T47D (cell line): Measurements from ENCODE around the gene CCDC154.

Experiments used
- DNase-seq, 2 experiments: peaks; one replicate each; pipeline versions ENCODE4 v3.0.0 to v3.0.0-alpha.2; 2011 to 2012; ENCODE audit warnings: low read depth in 1 of 2, low spot score in 1 of 2
- JUND ChIP-seq: IDR thresholded peaks from 2 replicates; pipeline ENCODE4 v1.6.1; 2012; ENCODE audit warnings: low read depth
- in situ Hi-C: cut with HindIII; loops from 2 replicates; pipeline ENCODE4 v1.10.0; 2016; ENCODE audit warnings: low sequenced_read_pairs, low pct_unique_long_range_greater_than_20kb

Gene CCDC154

DNA sequence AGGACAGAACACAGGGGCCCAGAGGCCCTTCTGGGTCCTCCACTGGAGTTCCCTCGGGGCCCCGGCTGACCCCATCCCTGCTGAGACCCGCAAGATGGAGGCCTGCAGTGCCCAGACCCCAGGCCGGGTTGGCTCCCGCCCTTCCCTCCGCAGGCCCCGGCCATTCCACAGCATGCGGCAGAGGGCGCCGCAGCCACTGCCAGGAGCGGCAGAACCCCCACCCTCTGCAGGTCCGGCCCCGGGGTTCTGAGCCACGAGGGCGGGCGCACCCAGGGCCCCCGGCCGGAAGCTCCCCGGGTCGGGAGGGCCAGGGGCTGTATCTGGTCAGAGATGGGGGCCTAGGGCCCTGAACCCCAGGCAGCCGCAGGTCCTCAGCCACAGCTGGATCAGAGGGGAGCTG is 15.8 kb downstream of the CCDC154 start:
- TF ChIP-seq JUND = no peak
- in situ Hi-C loops = no loop called here
- peak in 1 of 2 experiments; percentile 33 for DNase-seq

DNA sequence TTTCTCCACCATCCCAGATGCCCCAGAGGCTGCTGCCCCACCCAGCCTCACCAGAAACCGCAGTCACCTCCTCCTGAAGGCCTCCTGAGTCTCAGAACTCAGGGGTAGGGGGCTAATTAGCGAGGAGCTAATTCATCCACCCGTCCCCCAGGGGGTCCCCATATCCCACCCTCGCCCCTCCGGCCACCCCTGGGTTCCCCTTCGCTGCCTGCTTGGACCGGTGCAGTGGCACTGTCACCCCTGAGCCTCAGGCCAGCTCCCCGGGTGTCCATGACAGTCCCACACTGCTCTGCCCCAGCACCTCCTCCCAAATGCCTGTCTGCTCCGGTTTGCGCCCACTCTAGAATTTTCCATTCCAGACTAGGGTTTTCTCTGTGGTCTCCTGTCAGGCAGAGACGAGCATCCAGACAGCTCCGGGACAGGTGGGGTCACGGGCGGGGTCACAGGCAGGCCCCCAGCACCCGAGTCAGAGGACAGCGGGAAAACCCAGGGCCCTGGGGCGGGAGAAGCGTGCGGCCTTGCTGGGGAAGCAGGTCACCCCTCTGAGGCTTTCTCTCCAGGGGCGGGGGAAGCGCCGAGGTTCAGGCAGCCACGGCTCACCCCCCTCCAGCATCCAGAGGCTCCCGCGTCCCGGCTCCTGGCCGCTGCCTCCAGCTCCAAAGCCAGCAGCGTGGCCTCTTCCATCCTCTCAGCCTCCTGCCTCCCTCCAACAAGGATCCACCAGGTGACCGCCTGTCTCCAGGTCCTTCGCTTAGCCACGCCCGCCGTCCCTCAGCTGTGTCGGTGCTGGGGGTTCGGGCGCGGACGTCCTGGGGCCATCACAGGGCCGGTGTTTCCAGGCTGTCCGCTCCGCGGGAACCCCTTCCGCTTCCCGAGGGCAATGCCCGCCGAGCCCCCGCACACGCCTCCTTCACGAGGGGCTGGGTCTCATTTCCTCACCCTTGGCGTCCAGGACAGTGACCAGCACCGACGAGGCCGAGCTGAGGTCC is 16.6 kb downstream of the CCDC154 start:
- DNase-seq = no peak
- in situ Hi-C loops = no loop called here
- no peak for TF ChIP-seq JUND

DNA sequence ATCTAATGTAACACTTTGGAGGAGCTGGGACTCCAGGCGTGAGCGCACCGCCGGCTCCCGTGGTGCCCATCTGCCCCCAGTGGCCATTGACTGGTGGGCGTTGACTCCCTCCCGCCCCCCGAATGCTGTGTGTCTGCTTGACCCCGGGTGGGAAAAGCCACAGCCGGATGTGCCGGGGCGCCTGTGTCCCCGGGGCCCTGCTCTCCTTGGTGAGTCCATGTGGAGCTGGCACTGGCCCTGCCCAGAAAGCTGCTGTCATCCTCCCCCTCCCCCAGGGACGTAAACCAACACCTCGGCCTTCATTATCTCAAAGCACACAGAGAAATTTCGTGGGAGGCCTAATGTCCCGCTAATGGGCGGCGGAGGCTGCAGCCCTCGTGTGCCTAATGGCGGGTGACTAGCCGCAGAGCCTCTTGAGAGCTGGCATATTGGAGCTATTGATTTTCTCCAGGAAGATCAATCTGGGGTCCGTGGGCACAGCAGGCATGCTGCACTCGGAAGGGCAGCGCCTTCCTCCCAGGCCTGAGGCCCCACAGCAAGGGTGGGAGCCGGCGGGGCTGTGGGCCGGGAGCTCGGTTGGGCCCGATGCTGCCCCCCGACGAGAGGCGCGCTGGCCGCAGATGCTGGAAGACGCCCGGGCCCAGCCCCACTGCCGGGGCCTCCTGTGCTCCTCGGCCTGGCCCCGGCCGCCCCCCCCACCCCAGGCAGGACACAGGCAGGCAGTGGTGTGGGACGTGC is 17.5 kb downstream of the CCDC154 start:
- DNase-seq = no peak
- no peak for TF ChIP-seq JUND
- in situ Hi-C loops = no loop called here

DNA sequence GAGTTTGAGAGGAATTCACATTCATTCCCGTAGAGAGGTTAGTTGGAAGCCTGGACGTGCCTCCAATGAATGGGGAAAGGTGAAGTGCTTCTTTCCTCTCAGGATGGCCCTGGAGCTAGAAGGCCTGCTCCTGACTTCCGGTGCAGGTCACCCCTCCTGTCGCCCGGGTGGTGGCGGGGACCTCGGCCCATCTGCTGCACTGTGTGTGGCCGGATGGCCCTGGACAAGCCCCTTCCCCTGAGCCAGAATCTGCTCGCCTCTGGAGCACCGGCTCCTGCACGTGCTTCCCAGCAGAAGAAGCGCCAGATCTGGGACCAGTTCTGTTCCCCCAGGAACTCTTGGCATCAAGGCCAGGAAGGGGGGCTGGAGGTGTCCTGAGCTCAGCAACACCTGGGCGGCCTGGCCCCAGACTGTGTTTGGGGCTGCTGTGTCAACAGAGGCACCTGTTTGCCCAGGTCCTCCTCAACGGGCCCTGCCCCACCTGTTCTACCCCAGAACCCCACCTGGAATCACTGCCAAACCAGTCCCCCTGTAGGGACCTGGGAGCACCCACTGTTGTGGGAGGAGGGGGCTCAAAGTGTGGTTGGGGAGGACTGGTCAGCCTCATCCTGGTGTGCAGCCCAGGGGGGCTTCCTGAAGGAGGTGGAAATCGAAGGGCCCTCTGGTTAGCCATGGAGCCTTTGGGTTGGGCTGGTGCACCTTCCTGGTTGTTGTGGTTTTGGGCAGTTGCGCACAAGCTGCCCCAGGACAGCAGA is 18.6 kb downstream of the CCDC154 start:
- in situ Hi-C loops = no loop called here
- TF ChIP-seq JUND = no peak
- DNase-seq = no peak

DNA sequence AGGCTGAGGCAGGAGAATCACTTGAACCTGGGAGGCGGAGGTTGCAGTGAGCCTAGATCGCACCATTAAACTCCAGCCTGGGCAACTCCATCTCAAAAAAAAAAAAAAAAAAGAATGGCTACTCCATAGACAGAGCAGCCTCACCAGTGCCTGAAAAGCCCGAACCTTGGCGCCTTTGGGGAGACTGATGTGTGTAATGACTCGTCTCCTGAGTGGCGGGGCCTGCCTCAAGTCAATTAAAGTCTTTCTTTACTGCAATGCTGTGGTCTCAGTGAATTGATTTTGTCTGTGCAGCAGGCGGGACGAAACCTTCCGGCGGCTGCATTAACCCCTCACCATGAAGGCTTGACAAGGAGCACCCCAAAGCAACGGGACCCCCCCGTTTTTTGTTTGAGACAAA is 20.3 kb downstream of the CCDC154 start:
- TF ChIP-seq JUND = no peak

DNA sequence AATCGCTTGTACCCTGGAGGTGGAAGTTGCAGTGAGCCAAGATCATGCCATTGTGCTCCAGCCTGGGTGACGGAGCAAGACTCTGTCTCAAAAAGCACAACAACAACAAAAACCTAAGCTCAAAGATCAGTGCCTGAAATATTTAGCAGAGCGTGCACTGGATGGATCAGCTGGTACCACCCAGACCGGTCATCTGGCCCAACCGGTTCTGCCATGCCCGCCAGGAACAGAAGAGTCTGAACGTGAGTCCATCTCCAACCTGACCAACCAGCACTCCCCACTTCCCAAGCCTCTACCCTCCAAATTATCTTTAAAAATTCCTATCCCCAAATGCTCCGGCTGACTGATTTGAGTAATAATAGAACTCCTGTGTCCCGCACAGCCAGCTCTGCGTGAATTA is 22.3 kb downstream of the CCDC154 start:
- no peak for TF ChIP-seq JUND
- peak in 1 of 2 experiments; percentile 61 for DNase-seq
- in situ Hi-C loops = no loop called here

More for the DNA sequence above, 20.3 kb downstream of the CCDC154 start:
- in situ Hi-C loops = no loop called here
- DNase-seq = no peak

DNA sequence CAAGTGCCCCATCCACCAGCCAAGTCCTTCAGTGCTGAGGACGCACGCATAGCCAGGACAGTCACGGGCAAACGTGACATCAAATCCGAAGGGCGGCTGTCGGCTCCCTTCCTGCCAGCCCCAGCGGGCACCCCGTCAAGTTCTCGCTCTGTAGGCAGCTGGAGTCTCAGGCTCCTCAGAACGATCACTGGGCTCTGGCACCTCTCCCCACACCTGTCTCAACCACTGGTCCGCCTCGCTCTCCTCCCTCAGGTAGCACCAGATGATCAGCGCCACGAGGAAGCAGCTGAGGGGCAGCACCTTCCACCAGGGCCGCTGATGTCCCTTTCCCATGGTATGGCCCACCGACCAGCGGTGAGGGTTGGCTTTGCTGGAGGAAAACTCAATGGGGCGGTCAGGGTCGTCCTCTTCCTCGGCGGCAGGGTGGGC is 24.2 kb downstream of the CCDC154 start:
- no peak for DNase-seq
- no peak for TF ChIP-seq JUND
- in situ Hi-C loops = no loop called here

DNA sequence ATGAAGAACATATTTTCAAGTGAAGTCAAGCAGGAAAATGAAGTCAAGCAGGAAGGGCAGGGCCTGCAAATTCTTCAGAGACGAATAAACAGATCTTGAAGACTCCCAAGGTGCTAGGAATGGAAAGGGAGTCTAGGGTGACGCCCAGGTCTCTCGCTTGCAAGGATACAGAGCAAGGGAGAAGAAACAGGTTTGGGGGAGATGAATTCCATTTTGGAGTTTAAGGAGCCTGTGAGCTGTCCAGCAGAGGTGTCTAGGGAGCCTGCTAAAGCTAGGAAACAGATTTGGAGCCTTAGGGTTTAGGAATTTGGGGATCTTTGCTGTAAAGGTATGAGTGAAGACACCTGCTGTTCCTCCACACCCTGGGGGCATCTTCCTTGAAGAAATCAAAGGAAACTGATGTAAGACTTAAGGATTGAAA is 27.8 kb downstream of the CCDC154 start:
- TF ChIP-seq JUND = no peak
- in situ Hi-C loops = no loop called here
- peak in 1 of 2 experiments; percentile 77 for DNase-seq

DNA sequence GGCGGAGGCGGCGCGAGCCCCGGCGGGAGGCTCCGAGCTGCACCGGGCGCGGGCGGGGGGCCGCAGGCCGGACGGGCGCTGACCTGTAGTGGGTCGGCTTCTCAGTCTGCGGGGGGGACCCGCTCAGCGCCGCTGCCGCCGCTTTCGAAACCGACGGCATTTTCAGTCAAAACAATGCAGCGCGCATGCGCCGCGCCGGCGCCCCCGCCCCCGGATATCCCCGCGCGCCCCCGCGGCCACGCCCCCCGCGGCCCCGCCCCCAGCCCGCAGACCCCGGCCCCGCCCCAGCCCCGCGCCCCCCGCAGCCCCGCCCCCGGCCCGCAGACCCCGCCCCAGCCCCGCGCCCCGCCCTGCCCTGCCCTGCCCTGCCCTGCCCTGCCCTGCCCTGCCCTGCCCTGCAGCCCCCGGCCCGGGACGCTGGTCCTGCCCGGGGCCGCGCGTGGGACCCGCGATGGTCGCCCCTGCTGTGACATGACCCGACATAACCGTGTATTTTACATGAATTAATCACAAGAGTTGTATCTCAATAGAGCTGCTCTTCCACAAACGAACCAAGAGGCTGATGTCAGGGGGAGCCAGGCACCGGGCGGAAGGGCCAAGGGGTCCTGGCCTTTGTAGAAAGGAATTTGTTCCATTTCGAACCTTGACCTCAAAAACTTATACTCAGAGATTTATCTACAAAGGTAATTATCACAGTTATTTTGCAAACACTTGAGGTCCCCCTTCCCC is 29.7 kb downstream of the CCDC154 start, which contains the start of gene UNKL:
UNKL (minus strand) TSS at position 173 of the 729 bp plus-strand sequence; CDS start at position 160, 13 bp downstream.
- TF ChIP-seq JUND = no peak
- peak in 1 of 2 experiments; percentile 61 for DNase-seq
- in situ Hi-C loops = no loop called here

DNA sequence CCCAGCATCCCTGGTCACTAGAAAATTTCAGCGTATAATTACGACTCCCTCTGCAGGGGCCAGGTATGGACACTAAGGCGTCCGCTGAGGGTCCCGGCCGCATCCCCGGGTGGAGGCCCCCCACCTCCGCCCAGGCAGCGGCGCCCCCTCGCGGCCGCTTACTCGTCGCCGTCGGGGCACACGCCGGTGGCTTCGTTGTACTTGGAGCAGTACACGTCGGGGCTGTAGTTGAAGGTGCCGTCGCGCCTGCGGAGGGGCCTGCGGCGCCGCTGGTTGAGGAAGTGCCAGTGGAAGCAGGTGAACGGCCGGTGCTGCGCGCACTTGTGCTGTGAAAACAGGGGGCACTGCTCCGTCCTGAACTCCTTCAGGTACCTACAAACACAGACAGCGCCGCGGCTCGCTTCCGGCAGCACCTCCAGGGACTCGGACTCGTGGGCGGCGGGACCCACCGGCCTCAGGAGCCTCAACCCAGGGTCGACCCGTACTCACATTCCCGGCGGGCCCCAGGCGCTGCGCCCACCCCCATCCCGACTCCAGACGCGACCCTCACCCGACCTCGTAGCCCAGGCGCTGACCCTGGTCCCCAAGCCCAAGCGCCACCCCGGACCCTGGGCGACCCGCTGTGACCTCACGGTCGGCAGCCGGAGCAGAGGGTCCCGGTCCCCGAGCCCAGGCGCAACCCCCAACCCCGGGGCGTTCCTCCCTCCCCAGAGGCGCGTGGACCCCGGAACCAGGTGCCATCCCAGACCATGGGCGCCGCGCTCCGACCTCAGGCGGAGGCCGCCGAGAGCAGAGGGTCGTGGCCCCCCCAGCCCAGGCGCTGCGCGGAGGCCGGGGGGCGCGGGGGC is 30.4 kb downstream of the CCDC154 start:
- TF ChIP-seq JUND = no peak
- DNase-seq = peak in 1 of 2 experiments; percentile 71
- in situ Hi-C loops = no loop called here

DNA sequence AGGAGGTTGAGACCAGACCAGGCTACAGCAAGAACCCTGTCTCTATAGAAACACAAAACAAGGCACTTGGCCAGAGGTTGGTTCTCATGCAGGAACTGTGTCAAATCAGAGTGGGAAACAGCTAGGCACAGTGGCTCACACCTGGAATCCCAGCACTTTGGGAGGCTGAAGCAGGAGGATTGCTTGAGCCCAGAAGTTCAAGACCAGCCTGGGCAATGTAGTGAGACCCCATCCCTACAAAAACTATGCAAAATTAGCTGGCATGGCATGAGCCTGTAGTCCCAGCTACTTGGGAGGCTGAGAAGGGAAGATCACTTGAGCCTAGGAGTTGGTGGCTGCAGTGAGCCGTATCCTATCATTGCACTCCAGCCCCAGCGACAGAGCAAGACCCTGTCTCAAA is 31.5 kb downstream of the CCDC154 start:
- in situ Hi-C loops = no loop called here
- no peak for TF ChIP-seq JUND
- no peak for DNase-seq
